Right cardiac atrium (tissue), 5 donors: ENCODE data around the gene ANKRD66. TPM values are rescaled to one million over a fixed set of nuclear protein-coding genes. Genes with fewer than 3 reads are reported as not detected.
"Not testable (repeated sequence)": the region's sequence is repeated elsewhere in the genome, so short reads cannot be mapped to it uniquely, and the experiment has no call there.

Experiments used
- ATAC-seq, 2 donors: fragments of 200-7000 bp; cut with Tn5 transposase; one replicate each; pipeline versions ENCODE4 v1.8.0 to v1.9.1; 2020; ENCODE audit warnings: moderate library complexity in 2 of 2, mild to moderate bottlenecking in 1 of 2
- DNase-seq, 3 donors: peaks; one replicate each; pipeline ENCODE4 v3.0.0-alpha.2; 2020
- H3K27ac ChIP-seq: one replicate; pipeline ENCODE4 v1.5.1; 2013; ENCODE audit warnings: mild to moderate bottlenecking, low read length, control low read depth, moderate library complexity
- H3K27me3 ChIP-seq: one replicate; pipeline ENCODE4 v1.6.1; 2013; ENCODE audit not compliant: control insufficient read depth, insufficient read depth
- H3K4me1 ChIP-seq: one replicate; pipeline ENCODE4 v1.6.1; 2013; ENCODE audit warnings: low read length; ENCODE audit not compliant: control insufficient read depth, insufficient read depth
- H3K4me3 ChIP-seq: one replicate; pipeline ENCODE4 v1.5.1; 2013; ENCODE audit warnings: low read length, control low read depth
- H3K9me3 ChIP-seq: one replicate; pipeline ENCODE4 v1.6.1; 2013; ENCODE audit warnings: low read length; ENCODE audit not compliant: control insufficient read depth
- WGBS: extraction: QIAGEN DNeasy Blood & Tissue Kit; methylation state at CpG from one replicate; pipeline ENCODE4 v1.1.7; 2013; 5-methylcytosine and 5-hydroxymethylcytosine counted together
- intact Hi-C, 4 donors: fragments of 100-400 bp; cut with DNase I; formaldehyde crosslinking; loops; one replicate each; pipeline versions ENCODE4 v1.11.0 to v1.14.0; 2022 to 2023
- polyA plus RNA-seq: library from polyadenylated mRNA; stranded (reverse); fragments of 200-250 nt; gene quantifications from one replicate; pipeline ENCODE4 v1.2.3, GENCODE V29; 2013
- total RNA-seq, 4 donors: library from RNA; stranded (reverse); fragmentation: NEBNext Ultra II Directional; extraction: Animal tissue kit (Norgen Biotek cat#: 25700); gene quantifications; one replicate each; pipeline ENCODE4 v1.2.1, GENCODE V29; 2021
- donor health status: healthy with polysubstance abuse.
- donor health status: DM: no; HTN: yes; CAD: no.
- donor health status: DM: no; HTN: no; CAD: no.
- donor health status: DM: no; HTN: yes; CAD: no; lungs with severe emphysema.
- donor health status: DM: yes; HTN: yes; CAD: no.

ANKRD66 gene
- total and polyA plus RNA-seq, 5 donors = not detected

GRCh38 chr6:46755865-46756264 lies 9.1 kb downstream of the ANKRD66 start:
- ATAC-seq (no peak), DNase-seq (no peak)
- intact Hi-C loops = no loop called here
- Histone ChIP-seq H3K9me3 (no peaks in the 10 kb centered on the region), H3K27me3 (no peaks in the 10 kb centered on the region), H3K27ac (no peak overlapping the region), H3K4me3 (no peak overlapping the region), H3K4me1 (peaks cover 2% of the 10 kb centered on the region)
- WGBS = 64% methylated on average over 1 of the region's 1 CpG

- ATAC-seq (peak; percentile 22 to 46), DNase-seq (no peak)
- no peak overlapping the region for H3K27ac ChIP-seq
- H3K9me3 ChIP-seq = no peaks in the 10 kb centered on the region
- H3K27me3 ChIP-seq = no peaks in the 10 kb centered on the region
- no peak overlapping the region for H3K4me3 ChIP-seq
- peaks cover 2% of the 10 kb centered on the region for H3K4me1 ChIP-seq
- 46% methylated on average over 7 of the region's 7 CpGs for WGBS
- intact Hi-C loops = no loop called here
Measured at GRCh38 chr6:46756469-46757213, 9.9 kb downstream of the ANKRD66 start.

DNA sequence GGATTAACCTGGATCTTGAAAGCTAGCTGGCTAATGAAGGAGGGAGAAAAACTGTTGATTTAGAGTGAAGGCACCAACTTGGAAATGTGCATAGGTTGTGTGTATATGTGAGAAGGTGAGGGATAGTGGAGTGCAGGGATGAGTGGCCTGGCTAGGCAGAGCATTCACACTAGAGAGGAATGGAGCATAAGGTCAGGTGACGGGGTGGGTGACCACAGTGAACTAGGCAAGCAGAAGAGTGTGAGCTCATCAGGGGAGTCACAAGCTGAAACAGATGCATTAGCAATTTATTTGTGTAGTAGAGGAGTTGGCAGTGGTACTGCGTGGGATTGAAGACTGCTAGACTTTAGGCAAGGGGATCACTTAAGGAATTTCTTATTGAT lies 10.5 kb downstream of the ANKRD66 start:
- no peak for DNase-seq
- intact Hi-C loops = no loop called here
- Histone ChIP-seq H3K9me3 (no peaks in the 10 kb centered on the region), H3K4me1 (peaks cover 2% of the 10 kb centered on the region), H3K27me3 (no peaks in the 10 kb centered on the region), H3K27ac (no peak overlapping the region), H3K4me3 (no peak overlapping the region)
- peak in 1 of 2 donors; percentile 36 for ATAC-seq
- 79% methylated on average over 2 of the region's 2 CpGs for WGBS

GRCh38 chr6:46758960-46759753 lies 12.4 kb downstream of the ANKRD66 start:
- intact Hi-C loops = no loop called here
- Histone ChIP-seq H3K4me1 (peaks cover 2% of the 10 kb centered on the region), H3K4me3 (no peak overlapping the region), H3K27ac (no peak overlapping the region), H3K27me3 (no peaks in the 10 kb centered on the region), H3K9me3 (no peaks in the 10 kb centered on the region)
- ATAC-seq = no peak
- 89% methylated on average over 4 of the region's 4 CpGs for WGBS
- DNase-seq = no peak

GRCh38 chr6:46760925-46761324 lies 14.2 kb downstream of the ANKRD66 start:
- no peaks in the 10 kb centered on the region for H3K27me3 ChIP-seq
- intact Hi-C loops = no loop called here
- ATAC-seq = no peak
- peaks cover 2% of the 10 kb centered on the region for H3K4me1 ChIP-seq
- H3K4me3 ChIP-seq = no peak overlapping the region
- H3K9me3 ChIP-seq = no peaks in the 10 kb centered on the region
- no peak for DNase-seq
- 72% methylated on average over 3 of the region's 3 CpGs for WGBS
- H3K27ac ChIP-seq = no peak overlapping the region

GRCh38 chr6:46763466-46763865 lies 16.7 kb downstream of the ANKRD66 start:
- H3K27ac ChIP-seq = no peak overlapping the region
- intact Hi-C loops = no loop called here
- H3K27me3 ChIP-seq = no peaks in the 10 kb centered on the region
- WGBS = 72% methylated on average over 2 of the region's 2 CpGs
- DNase-seq (no peak), ATAC-seq (no peak)
- H3K4me1 ChIP-seq = no peaks in the 10 kb centered on the region
- H3K4me3 ChIP-seq = no peak overlapping the region
- H3K9me3 ChIP-seq = no peaks in the 10 kb centered on the region

GRCh38 chr6:46764280-46764679 lies 17.5 kb downstream of the ANKRD66 start:
- H3K4me3 ChIP-seq, H3K27ac ChIP-seq, H3K27me3 ChIP-seq, H3K9me3 ChIP-seq, H3K4me1 ChIP-seq, ATAC-seq, intact Hi-C loops: not testable (repeated sequence)
- 92% methylated on average over 10 of the region's 10 CpGs for WGBS
- peak in 1 of 3 donors; percentile 48 for DNase-seq

- no peak for DNase-seq
- Histone ChIP-seq H3K27ac (no peak overlapping the region), H3K27me3 (no peaks in the 10 kb centered on the region), H3K4me3 (no peak overlapping the region), H3K9me3 (no peaks in the 10 kb centered on the region), H3K4me1 (no peaks in the 10 kb centered on the region)
- WGBS = 87% methylated on average over 5 of the region's 5 CpGs
- intact Hi-C loops = no loop called here
- ATAC-seq = no peak
Measured at GRCh38 chr6:46764961-46765360, 18.2 kb downstream of the ANKRD66 start.

- H3K4me1 ChIP-seq = no peaks in the 10 kb centered on the region
- no peaks in the 10 kb centered on the region for H3K27me3 ChIP-seq
- WGBS = 69% methylated on average over 1 of the region's 1 CpG
- no peaks in the 10 kb centered on the region for H3K9me3 ChIP-seq
- H3K4me3 ChIP-seq = no peak overlapping the region
- intact Hi-C loops = loop anchor here in 1 of 4 donors (10.0 kb wide), 1 partner anchor 67 kb away; no protein-coding TSS in a partner anchor
- ATAC-seq = no peak
- no peak overlapping the region for H3K27ac ChIP-seq
- DNase-seq = no peak
Measured at GRCh38 chr6:46772016-46772415, 25.3 kb downstream of the ANKRD66 start.

- WGBS = 31% methylated on average over 2 of the region's 2 CpGs
- ATAC-seq (peak; percentile 80 to 90), DNase-seq (peak; percentile 23 to 62 (median 56))
- Histone ChIP-seq H3K27ac (no peak overlapping the region), H3K9me3 (no peaks in the 10 kb centered on the region), H3K4me1 (no peaks in the 10 kb centered on the region), H3K4me3 (no peak overlapping the region), H3K27me3 (no peaks in the 10 kb centered on the region)
- intact Hi-C loops = loop anchor here in 1 of 4 donors (10.0 kb wide), 1 partner anchor 68 kb away; no protein-coding TSS in a partner anchor
Measured at GRCh38 chr6:46772762-46773161, 26.0 kb downstream of the ANKRD66 start.

DNA sequence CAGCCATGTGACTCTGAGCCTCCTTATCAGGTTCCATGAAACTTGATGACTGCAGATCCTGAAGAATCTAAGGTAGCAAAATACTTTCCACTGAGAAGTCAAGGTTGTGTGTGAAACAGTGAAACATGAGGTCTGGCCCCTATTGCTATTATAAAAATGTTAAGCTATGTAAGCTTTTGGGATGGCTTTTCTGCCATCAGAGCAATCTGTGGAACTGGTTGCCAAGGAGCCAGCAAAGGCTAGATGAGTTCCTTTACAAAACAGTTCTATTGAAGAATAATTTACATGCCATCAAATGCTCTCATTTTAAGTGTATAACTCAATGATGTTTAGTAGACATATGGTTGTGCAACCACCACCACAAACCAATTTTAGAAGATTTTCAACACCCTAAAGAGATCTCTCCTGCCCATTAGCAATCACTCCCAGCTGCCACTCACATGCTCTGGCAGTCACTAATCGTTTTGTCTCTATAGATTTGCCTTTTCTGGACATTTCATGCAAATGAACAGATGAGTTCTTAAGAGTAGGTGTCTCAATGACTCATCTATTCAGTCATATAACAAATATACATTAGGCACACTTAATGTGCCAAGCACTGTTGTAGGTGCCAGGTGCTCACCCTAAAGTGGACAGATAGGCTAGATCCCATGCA lies 26.6 kb downstream of the ANKRD66 start:
- H3K27me3 ChIP-seq = no peaks in the 10 kb centered on the region
- intact Hi-C loops = loop anchor here in 1 of 4 donors (10.0 kb wide), 1 partner anchor 69 kb away; no protein-coding TSS in a partner anchor
- ATAC-seq = no peak
- WGBS = 43% methylated on average over 1 of the region's 1 CpG
- H3K9me3 ChIP-seq = no peaks in the 10 kb centered on the region
- DNase-seq = no peak
- no peaks in the 10 kb centered on the region for H3K4me1 ChIP-seq
- H3K27ac ChIP-seq = no peak overlapping the region
- no peak overlapping the region for H3K4me3 ChIP-seq
